Colonic mucosa (tissue), 4 donors: ENCODE results near the gene TRIM44. TPM values are rescaled to one million over a fixed set of nuclear protein-coding genes. Genes with fewer than 3 reads are reported as not detected.

Source experiments
- DNase-seq: peaks from one replicate; pipeline ENCODE4 v3.0.0-alpha.2; 2020
- H3K27ac ChIP-seq: fragments of 200-600 bp; one replicate; pipeline ENCODE4 v1.8.0; 2021
- H3K27me3 ChIP-seq: fragments of 200-600 bp; one replicate; pipeline ENCODE4 v1.8.0; 2021
- H3K36me3 ChIP-seq: fragments of 200-600 bp; one replicate; pipeline ENCODE4 v1.8.0; 2021
- H3K4me1 ChIP-seq: fragments of 200-600 bp; one replicate; pipeline ENCODE4 v1.8.0; 2021; ENCODE audit warnings: mild to moderate bottlenecking
- H3K4me3 ChIP-seq: fragments of 200-600 bp; one replicate; pipeline ENCODE4 v1.8.0; 2021
- H3K9ac ChIP-seq, 2 donors: one replicate each; pipeline ENCODE4 v1.7.0; 2013; ENCODE audit warnings: control low read depth in 2 of 2, low read depth in 2 of 2, low read length in 2 of 2
- H3K9me3 ChIP-seq: fragments of 200-600 bp; one replicate; pipeline ENCODE4 v1.8.0; 2021
- CTCF ChIP-seq: fragments of 200-600 bp; IDR thresholded peaks from one replicate; pipeline ENCODE4 v1.8.0; 2022; ENCODE audit warnings: antibody characterized with exemption, mild to moderate bottlenecking
- intact Hi-C: fragments of 100-400 bp; cut with DNase I; formaldehyde crosslinking; loops from one replicate; pipeline ENCODE4 v1.14.1; 2022
- total RNA-seq, 2 donors: library from RNA; stranded (reverse); fragmentation: NEBNext Ultra II Directional in 1 of 2; extraction: Animal tissue kit (Norgen Biotek cat#: 25700) in 1 of 2; gene quantifications; one replicate each; pipeline ENCODE4 v1.2.1, GENCODE V29; 2021
- donor health status: healthy.
- donor health status: DM: no; HTN: no; CAD: no.
- donor health status: DM: no; HTN: no; CAD: no.

TRIM44 gene
- total RNA-seq, 2 donors from 2014 or later = 38.8 to 47.0 TPM

- Histone ChIP-seq H3K36me3 (no peaks in the 10 kb centered on the region), H3K9ac (no peak overlapping the region), H3K9me3 (no peaks in the 10 kb centered on the region), H3K27ac (no peak overlapping the region), H3K4me3 (no peak overlapping the region), H3K4me1 (no peaks in the 10 kb centered on the region), H3K27me3 (no peaks in the 10 kb centered on the region)
- TF ChIP-seq CTCF = no peak
- DNase-seq = no peak
- intact Hi-C loops = no loop called here
Measured at GRCh38 chr11:35794850-35795249, 132.3 kb downstream of the TRIM44 start.

- Histone ChIP-seq H3K4me3 (no peak overlapping the region), H3K4me1 (no peaks in the 10 kb centered on the region), H3K9ac (no peak overlapping the region), H3K27me3 (no peaks in the 10 kb centered on the region), H3K9me3 (no peaks in the 10 kb centered on the region), H3K36me3 (no peaks in the 10 kb centered on the region), H3K27ac (no peak overlapping the region)
- no peak for DNase-seq
- intact Hi-C loops = no loop called here
- TF ChIP-seq CTCF = no peak
Measured at GRCh38 chr11:35796562-35796961, 134.0 kb downstream of the TRIM44 start.

- intact Hi-C loops = no loop called here
- no peak for TF ChIP-seq CTCF
- no peaks in the 10 kb centered on the region for H3K27me3 ChIP-seq
- no peaks in the 10 kb centered on the region for H3K4me1 ChIP-seq
- no peak for DNase-seq
- no peak overlapping the region for H3K4me3 ChIP-seq
- no peaks in the 10 kb centered on the region for H3K36me3 ChIP-seq
- H3K9me3 ChIP-seq = no peaks in the 10 kb centered on the region
- H3K27ac ChIP-seq = no peak overlapping the region
- H3K9ac ChIP-seq = no peak overlapping the region
Measured at GRCh38 chr11:35798423-35798822, 135.8 kb downstream of the TRIM44 start.

- Histone ChIP-seq H3K9ac (no peak overlapping the region), H3K9me3 (no peaks in the 10 kb centered on the region), H3K27me3 (no peaks in the 10 kb centered on the region), H3K27ac (no peak overlapping the region), H3K36me3 (no peaks in the 10 kb centered on the region), H3K4me3 (no peak overlapping the region), H3K4me1 (no peaks in the 10 kb centered on the region)
- intact Hi-C loops = no loop called here
- DNase-seq = no peak
- TF ChIP-seq CTCF = no peak
Measured at GRCh38 chr11:35798983-35799382, 136.4 kb downstream of the TRIM44 start.

- no peaks in the 10 kb centered on the region for H3K36me3 ChIP-seq
- intact Hi-C loops = no loop called here
Measured at GRCh38 chr11:35799655-35800054, 137.1 kb downstream of the TRIM44 start.

More at GRCh38 chr11:35799655-35800054, 137.1 kb downstream of the TRIM44 start:
- TF ChIP-seq CTCF = no peak
- DNase-seq = no peak
- no peak overlapping the region for H3K9ac ChIP-seq
- H3K4me3 ChIP-seq = no peak overlapping the region
- H3K27ac ChIP-seq = no peak overlapping the region
- H3K9me3 ChIP-seq = no peaks in the 10 kb centered on the region
- no peaks in the 10 kb centered on the region for H3K4me1 ChIP-seq
- no peaks in the 10 kb centered on the region for H3K27me3 ChIP-seq
